Measurements from ENCODE around the gene UBE2H. TPM values are rescaled to one million over a fixed set of nuclear protein-coding genes. Genes with fewer than 3 reads are reported as not detected.

The UBE2H gene

DNA sequence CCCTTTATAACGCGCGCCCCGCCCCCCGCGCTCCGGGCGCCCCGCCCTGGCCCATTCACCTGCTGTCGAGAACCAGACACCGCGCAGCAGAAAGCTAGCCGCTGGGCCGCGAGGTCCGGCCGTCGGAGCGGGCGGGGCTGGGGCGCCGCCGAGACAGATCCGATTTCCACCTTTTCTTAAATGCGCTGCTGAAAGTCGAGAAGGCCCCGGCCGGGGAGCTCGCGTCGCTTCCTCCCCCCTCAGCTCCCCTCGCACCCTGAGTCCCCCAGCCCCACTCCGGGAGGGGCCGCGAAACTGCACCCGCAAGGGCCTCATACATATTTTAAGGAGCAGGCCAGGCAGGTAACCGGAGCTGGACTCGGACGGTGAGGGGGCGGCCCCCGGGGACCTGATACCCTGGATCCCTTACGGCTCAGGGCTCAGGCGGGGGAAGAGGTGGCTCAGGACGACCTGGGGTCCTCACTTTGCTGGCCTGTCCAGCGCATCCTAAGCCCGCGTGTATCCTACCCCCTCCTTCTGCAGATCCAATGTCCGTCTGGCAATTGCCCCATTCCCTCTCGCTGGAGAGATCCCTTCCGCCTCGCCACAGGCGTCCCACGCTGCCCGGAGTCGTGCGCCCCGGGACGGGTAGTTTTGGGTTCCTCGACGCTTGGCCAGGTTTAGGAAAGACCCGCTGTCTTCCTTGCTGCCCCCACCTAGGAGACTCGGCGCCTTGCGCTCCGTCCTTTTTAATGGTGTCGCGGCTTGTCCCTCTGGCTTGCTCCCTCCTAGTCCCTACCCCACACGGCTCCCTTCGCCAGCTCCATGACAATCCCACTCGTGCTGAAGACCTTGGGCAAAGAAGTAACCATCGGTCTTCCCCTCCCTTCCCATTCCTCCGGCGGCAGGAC, 170.6 kb downstream of the UBE2H start:
- peaks cover 47% of the 10 kb centered on the region for H3K4me1 ChIP-seq (ENCODE audit: control insufficient read depth, insufficient read depth, low read depth, low read length)
- H3K9ac ChIP-seq (ENCODE audit: low read length): no peak overlapping the region
- peak overlapping the region in 1 of 2 experiments; percentile 36 for H3K23ac ChIP-seq (ENCODE audit: low read length in 2 of 2)
- H3K4ac ChIP-seq (ENCODE audit: low read depth in 1 of 2, low read length in 2 of 2): no peak overlapping the region
- no peak overlapping the region for H3K14ac ChIP-seq (ENCODE audit: low read length in 2 of 2)
- H3K27me3 ChIP-seq (ENCODE audit: control insufficient read depth in 1 of 2, insufficient read depth in 1 of 2, low read length in 2 of 2): peaks cover 88 to 90% of the 10 kb centered on the region in 2 experiments
- no peak overlapping the region for H4K8ac ChIP-seq (ENCODE audit: low read length)
- no peaks in the 10 kb centered on the region for H3K79me1 ChIP-seq (replicated peaks; ENCODE audit: low read length, poor library complexity, severe bottlenecking)
- H2BK12ac ChIP-seq (ENCODE audit: low read length in 2 of 2): no peak overlapping the region
- no peak overlapping the region for H2BK120ac ChIP-seq (ENCODE audit: low read depth, low read length)
- H2BK5ac ChIP-seq (ENCODE audit: low read depth, low read length, poor library complexity, severe bottlenecking): no peak overlapping the region
- peaks cover 4% of the 10 kb centered on the region for H3K9me3 ChIP-seq (ENCODE audit: control insufficient read depth, low read length)
- no peaks in the 10 kb centered on the region for H3K36me3 ChIP-seq (ENCODE audit: control insufficient read depth in 1 of 2, insufficient read depth in 2 of 2, low read depth in 1 of 2, low read length in 2 of 2)
- H3K18ac ChIP-seq (ENCODE audit: low read depth in 1 of 2, low read length in 2 of 2): no peak overlapping the region
- WGBS: 3% methylated on average over 73 of the region's 73 CpGs
- H2AK5ac ChIP-seq (ENCODE audit: low read length, severe bottlenecking): no peak overlapping the region
- H4K91ac ChIP-seq (ENCODE audit: low read length): no peak overlapping the region
- H3K4me2 ChIP-seq (ENCODE audit: low read length, poor library complexity, severe bottlenecking): no peak overlapping the region
- no peak overlapping the region for H3K27ac ChIP-seq (ENCODE audit: low read length, poor library complexity, severe bottlenecking)
- H2AFZ ChIP-seq (ENCODE audit: low read depth, low read length): no peak overlapping the region
- DNase-seq: no peak
- H3K4me3 ChIP-seq (ENCODE audit: insufficient read depth in 1 of 2, low read depth in 1 of 2, low read length in 2 of 2): no peak overlapping the region
- H2BK15ac ChIP-seq (ENCODE audit: low read depth, poor library complexity, severe bottlenecking): no peak overlapping the region

DNA sequence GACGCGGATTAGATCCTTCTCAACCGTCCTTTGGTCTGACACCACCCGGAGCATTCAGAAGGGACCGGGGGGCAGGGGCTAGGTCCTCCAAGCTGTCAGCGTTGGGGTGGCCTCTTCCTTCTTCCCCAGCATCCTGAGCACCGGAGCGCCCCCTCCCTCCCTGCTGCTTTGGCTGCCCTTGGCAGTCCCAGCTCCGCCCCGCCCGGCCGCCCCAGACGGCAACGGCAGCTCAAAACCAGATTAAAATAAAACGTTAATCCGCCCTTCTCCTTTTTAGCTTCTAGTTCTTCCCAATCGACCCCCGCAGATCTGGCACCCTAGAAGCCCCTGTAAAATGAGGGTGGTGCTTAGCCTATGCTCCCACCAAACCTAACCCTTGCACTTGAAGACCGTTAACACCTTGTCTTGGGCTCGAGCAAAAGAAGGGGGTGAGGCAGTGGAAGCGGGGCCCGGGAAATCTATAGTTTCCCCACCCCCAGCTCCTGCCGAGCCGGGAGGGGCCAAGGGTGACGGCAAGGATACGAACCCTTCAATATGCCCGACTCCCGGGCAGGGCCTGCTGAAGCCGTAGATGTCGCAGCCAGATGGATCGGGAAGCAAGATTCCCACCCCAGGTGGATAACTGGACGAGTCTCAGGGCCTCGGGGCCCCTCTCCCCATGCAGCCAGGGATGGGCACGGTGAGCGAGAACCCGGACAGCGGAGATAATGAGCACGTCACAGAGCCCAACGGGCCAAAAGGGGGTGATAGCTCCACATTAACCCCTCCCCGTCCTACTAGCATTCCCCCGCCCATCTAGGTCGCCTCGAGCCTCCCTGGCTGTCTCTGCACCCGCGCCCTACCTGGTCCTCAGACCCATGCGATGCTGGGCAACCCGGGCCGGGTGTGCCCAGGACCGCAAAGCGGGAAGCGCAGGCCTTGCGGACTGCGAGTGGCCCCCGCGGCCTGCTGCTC, 171.5 kb downstream of the UBE2H start:
- 2% methylated on average over 49 of the region's 55 CpGs for WGBS

More for the DNA sequence above, 171.5 kb downstream of the UBE2H start:
- peaks cover 89 to 90% of the 10 kb centered on the region in 2 experiments for H3K27me3 ChIP-seq (ENCODE audit: control insufficient read depth in 1 of 2, insufficient read depth in 1 of 2, low read length in 2 of 2)
- H3K14ac ChIP-seq (ENCODE audit: low read length in 2 of 2): no peak overlapping the region
- H3K9ac ChIP-seq (ENCODE audit: low read length): no peak overlapping the region
- no peak overlapping the region for H3K4me3 ChIP-seq (ENCODE audit: insufficient read depth in 1 of 2, low read depth in 1 of 2, low read length in 2 of 2)
- H3K36me3 ChIP-seq (ENCODE audit: control insufficient read depth in 1 of 2, insufficient read depth in 2 of 2, low read depth in 1 of 2, low read length in 2 of 2): no peaks in the 10 kb centered on the region
- no peak overlapping the region for H3K4me2 ChIP-seq (ENCODE audit: low read length, poor library complexity, severe bottlenecking)
- DNase-seq: no peak
- no peak overlapping the region for H3K27ac ChIP-seq (ENCODE audit: low read length, poor library complexity, severe bottlenecking)
- no peak overlapping the region for H2BK12ac ChIP-seq (ENCODE audit: low read length in 2 of 2)
- no peak overlapping the region for H2BK15ac ChIP-seq (ENCODE audit: low read depth, poor library complexity, severe bottlenecking)
- H2BK120ac ChIP-seq (ENCODE audit: low read depth, low read length): no peak overlapping the region
- no peak overlapping the region for H3K18ac ChIP-seq (ENCODE audit: low read depth in 1 of 2, low read length in 2 of 2)
- no peak overlapping the region for H2AFZ ChIP-seq (ENCODE audit: low read depth, low read length)
- H3K79me1 ChIP-seq (replicated peaks; ENCODE audit: low read length, poor library complexity, severe bottlenecking): no peaks in the 10 kb centered on the region
- no peak overlapping the region for H2AK5ac ChIP-seq (ENCODE audit: low read length, severe bottlenecking)
- H3K4me1 ChIP-seq (ENCODE audit: control insufficient read depth, insufficient read depth, low read depth, low read length): peaks cover 47% of the 10 kb centered on the region
- no peak overlapping the region for H3K4ac ChIP-seq (ENCODE audit: low read depth in 1 of 2, low read length in 2 of 2)
- peaks cover 4% of the 10 kb centered on the region for H3K9me3 ChIP-seq (ENCODE audit: control insufficient read depth, low read length)
- no peak overlapping the region for H2BK5ac ChIP-seq (ENCODE audit: low read depth, low read length, poor library complexity, severe bottlenecking)
- no peak overlapping the region for H3K23ac ChIP-seq (ENCODE audit: low read length in 2 of 2)
- H4K91ac ChIP-seq (ENCODE audit: low read length): no peak overlapping the region
- H4K8ac ChIP-seq (ENCODE audit: low read length): no peak overlapping the region

Small RNAs within 50 kb of the gene (small RNA-seq; reads per million reads assigned to genes)
- gene RF00019 (ENCODE audit: low read depth): not detected

All from mesenchymal stem cell (in vitro differentiated cells and primary cell).